AG08395 (cell line): ENCODE data around the gene ATXN1.
"Not testable (repeated sequence)": the region's sequence is repeated elsewhere in the genome, so short reads cannot be mapped to it uniquely, and the experiment has no call there.

Source experiments
- DNase-seq: peaks from one replicate; pipeline ENCODE4 v3.0.0; 2012; ENCODE audit warnings: mixed read lengths, low spot score

Gene ATXN1

DNA sequence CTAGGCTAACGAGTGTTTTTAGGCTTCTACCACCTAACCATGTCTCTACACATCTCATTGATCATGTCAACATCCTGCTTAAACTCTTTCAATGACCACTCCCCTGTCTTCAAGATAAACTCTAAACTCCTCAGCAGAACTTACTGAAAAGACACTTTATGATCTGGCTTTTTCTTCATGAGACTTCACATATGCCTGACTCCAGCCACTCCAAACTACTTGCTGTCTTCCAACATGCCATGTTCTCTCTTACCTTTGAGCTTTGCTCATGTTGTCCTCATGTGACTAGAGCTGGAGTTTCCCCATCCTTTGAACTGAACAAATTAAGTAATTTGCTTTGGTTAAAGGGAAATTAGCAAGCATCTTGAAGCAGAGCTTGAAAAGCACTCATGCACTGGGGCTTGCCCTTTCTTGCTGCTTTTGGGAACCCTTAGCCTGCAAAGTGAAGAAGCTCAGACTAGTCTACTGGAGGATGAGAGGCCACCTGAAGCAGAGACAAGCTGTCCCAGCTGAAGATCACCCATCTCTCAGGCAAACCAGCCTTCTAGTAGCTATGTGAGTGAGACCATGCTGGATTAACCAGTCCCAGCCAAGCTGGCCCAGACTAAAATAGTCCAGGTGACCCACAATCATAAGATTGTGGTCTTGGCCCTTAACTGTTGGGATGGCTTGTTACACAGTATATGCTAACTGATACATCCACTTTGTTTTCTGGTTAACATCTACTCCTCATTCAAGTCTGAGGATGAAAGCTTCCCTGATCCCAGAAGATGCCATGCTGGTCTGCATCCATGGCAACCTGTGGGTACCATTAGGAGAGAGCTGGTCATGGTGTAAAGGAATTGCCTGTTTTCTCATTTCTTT, 287.1 kb downstream of the ATXN1 start:
- no peak for DNase-seq

DNA sequence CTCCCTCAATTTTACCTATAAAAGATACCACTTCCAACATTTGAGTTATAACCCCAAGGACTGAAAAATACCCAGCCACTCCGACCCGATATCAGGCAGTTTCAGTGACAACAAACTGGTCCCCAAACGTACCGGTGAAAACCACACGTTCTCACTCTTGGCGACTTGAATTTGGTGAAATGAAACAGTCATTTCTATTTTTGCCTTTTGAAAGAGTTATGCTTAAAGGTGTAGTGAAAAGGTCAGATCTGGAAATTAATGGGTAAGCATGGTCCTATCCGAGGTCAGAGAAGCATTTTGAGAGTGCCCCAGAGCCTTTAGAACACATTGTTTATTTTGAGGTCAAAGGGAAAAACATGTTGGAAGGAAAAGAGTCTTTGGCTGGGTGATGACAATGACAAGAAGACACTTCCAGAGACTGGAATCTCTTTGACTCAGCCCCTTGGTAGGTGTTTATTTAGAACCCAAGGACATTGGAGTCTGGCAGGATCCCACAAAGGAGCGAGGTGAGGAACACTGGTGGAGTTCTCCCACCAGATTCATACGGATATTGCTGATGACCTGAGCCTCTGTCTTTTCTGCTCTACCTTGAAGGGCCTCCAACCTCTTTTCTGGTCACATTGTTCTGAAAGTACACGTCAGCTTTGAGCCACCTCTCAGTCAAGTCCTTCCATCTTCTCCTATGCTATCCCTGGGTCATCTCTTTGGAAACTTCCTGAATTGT, 287.9 kb downstream of the ATXN1 start:
- DNase-seq: no peak

GRCh38 chr6:16472349-16473069, 288.8 kb downstream of the ATXN1 start:
- peak; percentile 28 for DNase-seq

DNA sequence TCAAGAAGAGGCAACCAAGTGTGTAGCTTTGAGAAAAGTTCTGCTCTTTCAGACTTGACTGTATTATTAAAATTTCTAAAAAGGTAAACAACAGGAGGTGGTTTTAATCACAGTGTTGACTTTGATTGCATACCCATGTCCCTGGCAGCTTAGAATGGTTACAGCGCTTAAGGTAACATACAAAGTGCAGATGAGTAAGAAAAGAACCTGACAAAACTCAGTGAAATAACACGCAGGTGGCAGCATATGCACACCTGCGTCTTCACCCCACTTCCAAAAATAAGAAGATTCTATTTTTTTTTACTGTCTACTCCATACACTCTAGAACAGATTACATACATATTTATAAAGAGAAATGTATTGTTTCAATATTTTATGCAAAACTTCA, 289.4 kb downstream of the ATXN1 start:
- DNase-seq: no peak

DNA sequence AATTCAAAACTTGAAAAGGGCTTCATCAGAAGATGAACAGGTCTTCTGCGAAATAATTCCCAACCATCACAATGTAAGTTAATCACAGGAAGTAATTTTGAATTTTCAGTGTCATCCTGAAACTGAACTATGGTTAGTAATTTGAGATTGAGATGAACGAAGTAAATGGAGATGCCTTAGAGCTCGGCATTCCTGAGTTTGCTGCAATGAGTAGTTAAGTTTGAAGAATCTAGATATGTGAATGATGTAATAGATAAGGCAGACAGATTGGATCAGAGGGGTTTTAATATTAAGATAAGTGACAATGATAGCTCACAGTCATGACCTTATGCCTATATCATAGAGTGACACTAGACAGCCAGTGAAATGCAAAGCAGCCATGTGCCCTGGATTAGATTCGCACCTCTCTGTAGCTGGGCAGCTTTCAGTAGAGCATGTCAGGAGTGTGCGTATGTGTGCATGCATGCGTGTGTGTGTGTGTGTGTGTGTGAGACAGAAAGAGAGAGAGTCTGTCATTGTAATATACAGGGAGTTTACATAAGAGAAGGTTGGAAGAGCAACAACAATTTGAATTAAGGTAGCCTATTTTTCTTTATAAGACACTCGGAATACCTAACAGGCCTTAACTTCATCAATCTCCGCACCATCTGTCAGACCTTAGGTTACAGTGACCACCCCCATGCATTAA, 289.9 kb downstream of the ATXN1 start:
- no peak for DNase-seq

DNA sequence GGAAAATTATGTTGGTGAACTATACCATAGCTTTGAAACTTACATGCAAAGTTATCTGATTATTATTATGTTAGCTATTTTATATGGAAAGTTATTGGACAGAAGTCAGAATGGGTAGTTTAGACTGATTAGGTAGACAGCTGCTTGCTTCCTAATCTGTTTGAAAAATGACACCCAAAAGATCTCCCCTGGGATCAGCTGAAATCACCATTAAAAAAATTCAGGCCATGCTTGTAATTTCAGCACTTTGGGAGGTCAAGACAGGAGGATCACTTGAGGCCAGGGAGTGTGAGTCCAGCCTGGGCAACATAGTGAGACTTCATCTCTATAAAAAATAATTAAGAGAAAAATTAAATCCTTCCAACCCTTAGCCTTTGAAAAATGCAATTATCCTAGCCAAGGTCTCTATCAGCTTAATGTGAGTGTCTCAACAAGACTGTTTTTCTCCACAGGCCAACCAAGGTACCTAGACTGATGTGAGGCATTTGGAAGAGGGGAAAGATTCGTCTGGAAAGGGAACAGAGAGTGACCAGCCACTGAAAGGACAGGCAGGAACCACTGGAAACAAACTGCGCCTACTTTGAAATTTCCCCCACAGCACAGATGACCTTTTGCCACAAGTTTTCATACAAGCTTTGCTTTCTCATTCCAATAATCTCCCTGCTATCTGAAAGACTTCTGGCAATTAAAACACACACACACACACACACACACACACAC, 290.6 kb downstream of the ATXN1 start:
- DNase-seq: no peak

GRCh38 chr6:16468991-16469615, 292.2 kb downstream of the ATXN1 start:
- DNase-seq: no peak

DNA sequence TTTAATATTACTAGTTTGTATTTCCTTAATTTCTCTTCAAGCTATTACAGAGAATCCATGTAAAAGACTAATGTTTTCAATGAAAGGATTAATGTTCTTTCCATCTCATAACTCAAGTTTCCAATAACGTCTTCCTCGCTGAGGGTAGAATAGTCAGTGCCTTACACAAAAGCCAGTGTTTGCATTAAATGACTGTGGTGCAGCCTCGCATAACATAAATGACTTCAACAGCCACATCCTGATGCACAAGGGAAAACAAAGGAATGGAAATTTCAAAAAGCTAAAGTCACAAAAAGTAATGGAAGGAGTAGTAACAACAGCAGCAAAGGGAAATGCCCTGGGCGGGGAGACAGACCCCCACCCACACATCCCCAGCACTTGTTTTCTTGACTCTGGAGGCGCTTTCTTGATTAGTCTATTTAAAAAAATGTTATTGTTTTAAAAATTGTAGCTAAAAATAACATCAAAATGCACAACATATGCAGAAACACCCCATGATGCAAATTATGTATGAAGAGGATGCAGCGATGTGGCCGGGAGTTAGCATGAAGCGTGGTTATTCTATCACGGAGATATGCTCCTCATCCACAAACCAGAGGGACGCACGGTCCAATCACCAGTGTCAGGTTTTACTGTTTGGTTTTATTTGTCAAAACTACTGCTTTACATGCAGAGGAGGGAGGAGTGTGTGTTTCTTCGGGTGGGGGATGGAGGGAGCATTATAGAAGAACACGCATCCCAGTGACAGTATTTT, 294.3 kb downstream of the ATXN1 start:
- DNase-seq: no peak

- no peak for DNase-seq
These were observed 297.2 kb downstream of the ATXN1 start for GRCh38 chr6:16464045-16464444.

DNA sequence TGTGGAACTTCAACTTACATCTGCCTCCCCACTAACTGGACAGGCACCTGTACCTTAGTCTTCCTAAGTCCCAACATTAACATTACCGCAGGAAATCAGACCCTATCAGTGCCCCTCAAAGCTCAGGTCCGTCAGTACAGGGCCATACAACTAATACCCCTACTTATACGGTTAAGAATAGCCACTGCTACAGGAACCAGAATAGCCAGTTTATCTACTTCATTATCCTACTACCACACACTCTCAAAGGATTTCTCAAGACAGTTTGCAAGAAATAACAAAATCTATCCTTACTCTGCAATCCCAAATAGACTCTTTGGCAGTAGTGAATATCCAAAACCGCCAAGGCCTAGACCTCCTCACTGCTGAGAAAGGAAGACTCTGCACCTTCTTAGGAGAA, 298.0 kb downstream of the ATXN1 start:
- not testable (repeated sequence) for DNase-seq

GRCh38 chr6:16461491-16461890, 299.8 kb downstream of the ATXN1 start:
- no peak for DNase-seq

GRCh38 chr6:16459472-16459871, 301.8 kb downstream of the ATXN1 start:
- not testable (repeated sequence) for DNase-seq

DNA sequence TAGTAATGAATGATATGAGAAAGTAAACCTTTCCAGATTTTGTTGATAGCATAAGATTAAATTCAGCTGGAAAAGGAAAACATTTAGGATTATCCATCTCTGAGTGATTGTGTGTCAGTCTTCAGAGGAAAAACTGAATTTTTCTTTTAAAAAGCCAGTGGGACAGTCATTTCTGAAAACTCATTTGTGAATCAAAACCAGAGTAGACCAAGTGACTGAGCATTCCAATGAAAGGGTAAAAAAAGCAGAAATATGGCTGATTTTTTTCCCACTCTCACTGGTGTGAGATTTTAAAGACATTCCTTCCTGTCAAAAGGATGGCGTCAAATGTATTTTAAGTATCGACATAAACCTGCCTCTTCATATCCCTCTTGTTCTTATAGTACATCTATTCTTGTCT, 308.9 kb downstream of the ATXN1 start:
- no peak for DNase-seq

GRCh38 chr6:16450821-16451220, 310.4 kb downstream of the ATXN1 start:
- peak; percentile 49 for DNase-seq

DNA sequence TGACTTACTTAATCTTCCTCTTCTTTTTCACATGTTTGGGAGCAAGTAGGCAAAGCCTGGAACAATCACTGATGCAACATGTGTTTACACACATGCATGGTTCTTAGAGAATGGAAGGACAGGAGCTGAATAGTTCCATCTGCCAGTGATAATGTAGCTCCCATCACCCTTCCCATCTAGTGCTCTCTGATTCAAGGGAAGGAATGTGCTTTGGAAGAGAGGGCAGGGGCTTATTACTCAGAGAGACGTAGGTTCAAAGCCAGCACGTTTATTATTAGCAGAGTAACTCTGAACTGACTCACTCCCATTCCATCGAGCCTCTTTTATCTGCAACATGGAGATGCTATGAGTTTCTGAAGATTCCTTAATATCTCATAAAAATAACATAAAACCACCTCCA, 311.0 kb downstream of the ATXN1 start:
- peak; percentile 88 for DNase-seq

DNA sequence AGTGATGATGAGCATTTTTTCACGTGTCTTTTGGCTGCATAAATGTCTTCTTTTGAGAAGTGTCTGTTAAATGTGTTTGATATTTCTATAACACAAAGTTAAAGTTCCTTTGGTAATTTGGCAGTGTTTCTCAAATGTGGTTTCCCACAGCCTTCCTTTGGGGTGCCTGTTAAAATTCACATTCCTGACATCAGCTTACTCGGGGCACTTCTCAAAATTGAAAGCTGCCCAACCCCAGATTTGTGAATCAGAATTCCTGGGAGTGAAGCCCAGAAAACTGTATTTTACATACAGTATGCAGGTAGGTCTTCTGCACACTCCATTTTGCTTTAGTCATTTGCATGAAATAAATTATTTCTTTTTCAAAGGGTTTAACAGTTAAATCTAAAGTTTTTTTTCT, 315.0 kb downstream of the ATXN1 start:
- DNase-seq: peak; percentile 27

GRCh38 chr6:16442031-16442430, 319.2 kb downstream of the ATXN1 start:
- no peak for DNase-seq

GRCh38 chr6:16441262-16441661, 320.0 kb downstream of the ATXN1 start:
- DNase-seq: no peak

DNA sequence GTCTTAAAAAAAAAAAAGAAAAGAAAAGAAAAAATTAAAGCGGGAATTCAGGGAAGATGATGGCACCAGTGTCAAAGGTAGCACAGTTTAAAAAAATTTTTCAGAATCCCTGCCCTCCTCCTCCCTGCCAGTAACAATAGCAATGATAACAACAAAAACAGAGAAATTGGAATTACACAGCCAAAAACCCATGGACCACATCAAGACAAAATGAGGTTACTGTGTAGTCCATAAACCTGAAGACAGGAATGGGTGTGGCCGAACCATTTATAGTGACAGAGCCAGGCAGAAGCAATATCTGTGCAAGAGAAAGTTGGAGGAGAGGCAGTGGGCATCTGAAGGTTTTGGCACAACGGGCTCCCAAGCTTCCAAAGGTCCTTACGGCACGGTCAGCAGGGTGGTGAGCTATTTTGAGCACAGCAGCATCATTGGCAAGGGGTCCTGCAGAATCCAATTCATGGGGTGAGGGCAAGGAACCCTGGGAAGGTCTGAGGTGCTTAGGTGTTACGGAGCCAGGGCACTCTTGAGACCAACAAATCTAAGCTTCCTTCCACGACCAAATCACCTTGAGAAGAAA, 320.5 kb downstream of the ATXN1 start:
- DNase-seq: no peak
